Testis (tissue), 3 donors: ENCODE results near the gene SLIT3. TPM values are rescaled to one million over a fixed set of nuclear protein-coding genes. Genes with fewer than 3 reads are reported as not detected.

ENCODE experiments used
- DNase-seq: peaks from one replicate; pipeline ENCODE4 v3.0.0-alpha.2; 2019
- H3K27ac ChIP-seq, 2 donors: fragments of 200-600 bp; sonication (generic); one replicate each; pipeline ENCODE4 v1.5.1; 2019
- H3K27me3 ChIP-seq: fragments of 200-600 bp; sonication (generic); one replicate; pipeline ENCODE4 v1.5.1; 2019
- H3K36me3 ChIP-seq: fragments of 200-600 bp; sonication (generic); one replicate; pipeline ENCODE4 v1.5.1; 2017; ENCODE audit warnings: low read depth; ENCODE audit errors: missing control alignments
- H3K4me1 ChIP-seq: fragments of 200-600 bp; sonication (generic); one replicate; pipeline ENCODE4 v1.5.1; 2019
- H3K4me3 ChIP-seq, 2 donors: fragments of 200-600 bp; sonication (generic); one replicate each; pipeline ENCODE4 v1.5.1; 2017 to 2019
- H3K9me3 ChIP-seq: fragments of 200-600 bp; sonication (generic); one replicate; pipeline ENCODE4 v1.5.1; 2017
- CTCF ChIP-seq, 3 experiments: fragments of 450-650 bp in 2 of 3; fragments of 200-600 bp in 1 of 3; sonication (generic) in 1 of 3; IDR thresholded peaks; one replicate each; pipeline ENCODE4 v1.5.1; 2016 to 2019; ENCODE audit warnings: antibody characterized with exemption in 3 of 3, mild to moderate bottlenecking in 2 of 3, moderate library complexity in 1 of 3
- POLR2A ChIP-seq: fragments of 450-650 bp; IDR thresholded peaks from one replicate; pipeline ENCODE4 v1.6.1; 2017; ENCODE audit warnings: antibody characterized with exemption, mild to moderate bottlenecking, moderate library complexity
- WGBS, 2 donors: methylation state at CpG; one replicate each; pipeline ENCODE4 v1.1.5; 2018; 5-methylcytosine and 5-hydroxymethylcytosine counted together
- intact Hi-C: fragments of 100-400 bp; cut with DNase I; formaldehyde crosslinking; loops from one replicate; pipeline ENCODE4 v1.15.1; 2023; ENCODE audit warnings: low total_unique reads
- polyA plus RNA-seq: library from polyadenylated mRNA; stranded (reverse); fragments of 350-450 nt; fragmentation: Illumina TruSeq; extraction: RNeasy Lipid Tissue Mini Kit (QIAGEN cat#74804); gene quantifications from one replicate; pipeline ENCODE4 v1.2.3, GENCODE V29; 2014; ENCODE audit warnings: low read depth, low replicate concordance; ENCODE audit not compliant: insufficient read depth
- total RNA-seq, 2 donors: library from RNA; depleted of rRNA; stranded (reverse); fragments of >200 nt; gene quantifications; one replicate each; pipeline ENCODE4 v1.2.3, GENCODE V29; 2016

SLIT3 gene
- total and polyA plus RNA-seq, 3 donors from 2014 or later, result 4.8 to 23.2 (median 7.8) TPM

- Histone ChIP-seq H3K27ac (no peak overlapping the region), H3K9me3 (no peaks in the 10 kb centered on the region), H3K27me3 (no peaks in the 10 kb centered on the region), H3K4me3 (no peak overlapping the region), H3K4me1 (peaks cover 4% of the 10 kb centered on the region), H3K36me3 (no peaks in the 10 kb centered on the region)
- intact Hi-C loops, result no loop called here
- WGBS, 2 donors, result 66 to 82% methylated on average over 4 of the region's 4 CpGs
- no peak for TF ChIP-seq POLR2A
- no peak for DNase-seq
Observed at GRCh38 chr5:168917947-168918600, 382.9 kb downstream of the SLIT3 start.

GRCh38 chr5:168916852-168917251, 384.1 kb downstream of the SLIT3 start:
- Histone ChIP-seq H3K36me3 (no peaks in the 10 kb centered on the region), H3K9me3 (no peaks in the 10 kb centered on the region), H3K27me3 (no peaks in the 10 kb centered on the region), H3K27ac (no peak overlapping the region), H3K4me1 (peaks cover 4% of the 10 kb centered on the region), H3K4me3 (no peak overlapping the region)
- no peak for DNase-seq
- 47 to 60% methylated on average over 6 of the region's 6 CpGs for WGBS, 2 donors
- TF ChIP-seq CTCF (IDR thresholded peaks at IDR 0.05) (no peak), POLR2A (no peak)
- intact Hi-C loops, result no loop called here

- Histone ChIP-seq H3K9me3 (no peaks in the 10 kb centered on the region), H3K4me1 (peaks cover 4% of the 10 kb centered on the region), H3K27ac (no peak overlapping the region), H3K4me3 (no peak overlapping the region), H3K27me3 (no peaks in the 10 kb centered on the region), H3K36me3 (no peaks in the 10 kb centered on the region)
- peak; percentile 75 for DNase-seq
- no peak for TF ChIP-seq POLR2A
- no peak for TF ChIP-seq CTCF (IDR thresholded peaks at IDR 0.05)
- 28 to 44% methylated on average over 1 to 5 of the region's 5 CpGs for WGBS, 2 donors
- intact Hi-C loops, result no loop called here
Observed at GRCh38 chr5:168916266-168916665, 384.7 kb downstream of the SLIT3 start.

GRCh38 chr5:168914491-168914890, 386.4 kb downstream of the SLIT3 start:
- H3K4me1 ChIP-seq, result peaks cover 4% of the 10 kb centered on the region
- intact Hi-C loops, result no loop called here
- H3K27ac ChIP-seq, result no peak overlapping the region
- no peaks in the 10 kb centered on the region for H3K9me3 ChIP-seq
- no peak for DNase-seq
- no peaks in the 10 kb centered on the region for H3K27me3 ChIP-seq
- H3K4me3 ChIP-seq, result no peak overlapping the region
- no peak for TF ChIP-seq CTCF (IDR thresholded peaks at IDR 0.05)
- TF ChIP-seq POLR2A, result no peak
- 81 to 82% methylated on average over 5 of the region's 5 CpGs for WGBS, 2 donors
- H3K36me3 ChIP-seq, result no peaks in the 10 kb centered on the region

GRCh38 chr5:168910874-168911273, 390.1 kb downstream of the SLIT3 start:
- Histone ChIP-seq H3K36me3 (no peaks in the 10 kb centered on the region), H3K4me1 (no peaks in the 10 kb centered on the region), H3K27me3 (no peaks in the 10 kb centered on the region), H3K9me3 (no peaks in the 10 kb centered on the region), H3K27ac (no peak overlapping the region), H3K4me3 (no peak overlapping the region)
- WGBS, 2 donors, result 57 to 68% methylated on average over 6 of the region's 6 CpGs
- no peak for TF ChIP-seq POLR2A
- TF ChIP-seq CTCF (IDR thresholded peaks at IDR 0.05), result no peak
- intact Hi-C loops, result no loop called here
- DNase-seq, result no peak
